K562 (cell line): ENCODE measurements around the gene PACS2.

Experiments
- CTCF ChIP-seq, 3 experiments: IDR thresholded peaks in 2 of 3; conservative IDR thresholded peaks in 1 of 3; 2 replicates each; pipeline ENCODE4 v1.5.1; 2011 to 2012; ENCODE audit warnings: low read length in 3 of 3, mild to moderate bottlenecking in 3 of 3, control low read depth in 2 of 3, improper control_type of control experiment in 1 of 3, inconsistent platforms in 1 of 3, low read depth in 1 of 3, mixed read lengths in 1 of 3, moderate library complexity in 1 of 3; ENCODE audit not compliant: insufficient read depth in 2 of 3
- EP300 ChIP-seq: IDR thresholded peaks from 2 replicates; pipeline ENCODE4 v1.6.1; 2012; ENCODE audit warnings: low read length, improper control_type of control experiment
- GABPA ChIP-seq: fragments of 200-800 bp; sonication (Bioruptor generic); conservative IDR thresholded peaks from 2 replicates; pipeline ENCODE4 v1.6.1; 2016; ENCODE audit warnings: low read depth, missing genetic modification characterization, missing compliant biosample characterization
- POLR2A ChIP-seq: fragments of 450-650 bp; conservative IDR thresholded peaks from 2 replicates; pipeline ENCODE4 v1.6.1; 2016
- ZNF449 ChIP-seq: fragments of 250-450 bp; sonication (Bioruptor Pico); IDR thresholded peaks from 2 replicates; pipeline ENCODE4 v1.8.0; 2022; ENCODE audit warnings: moderate library complexity, mild to moderate bottlenecking, inconsistent platforms
- TF ChIP-seq, protein P1 (sequence below): sonication (generic); formaldehyde crosslinking; IDR thresholded peaks from 2 replicates; pipeline ENCODE4 v1.8.1; 2023; ENCODE audit warnings: mild to moderate bottlenecking, missing genetic modification reagents

DNA sequence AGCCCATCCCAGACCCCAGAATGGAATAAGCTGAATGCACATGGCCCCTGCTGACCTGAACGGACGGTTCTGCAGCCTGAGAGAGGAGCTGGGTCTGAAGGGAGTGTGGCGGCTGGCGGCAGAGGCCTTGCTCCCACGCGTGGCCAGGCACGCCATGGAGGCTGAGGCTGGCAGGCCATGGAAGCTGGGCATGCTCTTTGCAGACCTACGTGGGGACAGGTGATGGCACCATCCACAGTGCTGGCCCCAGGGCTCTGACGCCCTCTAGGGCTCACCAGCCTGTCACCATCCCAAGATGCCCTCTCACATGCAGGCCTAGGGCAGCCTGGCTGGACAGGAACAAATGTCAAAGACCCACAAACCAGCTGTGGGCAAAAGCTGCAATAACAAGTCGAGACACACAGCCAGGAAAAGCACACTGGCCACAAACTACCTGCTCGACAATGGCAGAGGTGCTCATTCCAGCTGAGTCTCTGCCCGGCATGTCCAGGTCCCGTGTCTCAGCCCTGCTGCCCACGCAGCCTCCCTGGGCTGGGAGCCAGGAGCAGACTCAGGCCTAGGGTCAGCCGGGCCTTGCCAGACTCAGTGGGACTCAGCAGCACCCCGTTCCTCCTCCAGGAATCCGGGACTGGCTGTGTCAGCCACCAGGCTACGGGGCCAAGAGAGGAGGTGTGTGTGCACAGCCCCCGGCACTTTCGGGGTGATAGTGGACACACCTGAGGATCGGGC lies 46.6 kb upstream of the PACS2 start:
- TF ChIP-seq POLR2A (no peak), CTCF (IDR thresholded peaks at IDR 0.05 in 2 of 3, conservative IDR thresholded peaks at IDR 0.05 in 1 of 3; ENCODE audit: insufficient read depth in 2 of 3, low read depth in 1 of 3, low read length in 3 of 3) (no peak), EP300 (no peak), ZNF449 (CRISPR knock-in tag) (no peak), GABPA (no peak)
- TF ChIP-seq, protein P1, sequence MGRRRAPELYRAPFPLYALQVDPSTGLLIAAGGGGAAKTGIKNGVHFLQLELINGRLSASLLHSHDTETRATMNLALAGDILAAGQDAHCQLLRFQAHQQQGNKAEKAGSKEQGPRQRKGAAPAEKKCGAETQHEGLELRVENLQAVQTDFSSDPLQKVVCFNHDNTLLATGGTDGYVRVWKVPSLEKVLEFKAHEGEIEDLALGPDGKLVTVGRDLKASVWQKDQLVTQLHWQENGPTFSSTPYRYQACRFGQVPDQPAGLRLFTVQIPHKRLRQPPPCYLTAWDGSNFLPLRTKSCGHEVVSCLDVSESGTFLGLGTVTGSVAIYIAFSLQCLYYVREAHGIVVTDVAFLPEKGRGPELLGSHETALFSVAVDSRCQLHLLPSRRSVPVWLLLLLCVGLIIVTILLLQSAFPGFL (CRISPR knock-in tag), result no peak
